ENCODE results near the gene TPRA1.

DNA sequence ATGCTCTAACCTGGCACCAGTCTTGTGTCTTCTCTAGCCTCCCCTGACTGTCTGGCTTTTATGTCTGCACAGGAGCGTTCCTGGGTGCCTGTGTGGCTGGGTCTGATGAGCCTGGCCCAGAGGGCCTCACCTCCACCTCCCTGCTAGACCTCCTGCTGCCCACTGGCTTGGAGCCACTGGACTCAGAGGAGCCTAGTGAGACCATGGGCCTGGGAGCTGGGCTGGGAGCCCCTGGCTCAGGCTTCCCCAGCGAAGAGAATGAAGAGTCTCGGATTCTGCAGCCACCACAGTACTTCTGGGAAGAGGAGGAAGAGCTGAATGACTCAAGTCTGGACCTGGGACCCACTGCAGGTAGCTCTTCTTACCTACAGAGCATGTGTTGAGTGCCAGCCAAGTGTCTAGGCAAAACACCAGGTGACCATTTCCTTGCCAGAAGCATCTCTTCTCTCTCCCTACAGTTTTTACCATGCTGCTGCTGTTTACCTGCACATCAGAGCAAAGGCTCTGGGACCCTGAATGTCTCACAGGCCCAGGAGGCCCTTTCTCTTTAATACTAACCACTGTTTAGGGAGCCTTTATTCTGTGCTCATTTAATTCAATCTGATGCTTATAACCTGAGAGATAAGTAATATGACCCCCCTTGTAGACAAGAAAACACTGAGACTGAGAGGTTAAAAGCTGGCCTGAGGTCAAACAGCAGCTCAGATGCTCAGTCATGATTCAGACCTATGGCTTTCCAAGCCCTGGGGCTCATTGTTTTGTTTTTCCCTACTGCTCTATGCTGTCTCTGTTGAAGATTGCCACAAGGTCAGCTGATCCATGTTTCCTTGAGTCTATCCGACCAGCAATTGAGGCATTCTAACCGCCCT is 48.9 kb upstream of the TPRA1 start:
- TF ChIP-seq ZFP30 (CRISPR knock-in tag; IDR thresholded peaks at IDR 0.05) (no peak), ZFP3 (CRISPR knock-in tag; IDR thresholded peaks at IDR 0.05) (no peak), TOX (CRISPR knock-in tag; IDR thresholded peaks at IDR 0.05; ENCODE audit: borderline replicate concordance) (no peak), ZNF565 (CRISPR knock-in tag; conservative IDR thresholded peaks at IDR 0.05; ENCODE audit: low read depth) (no peak), ARNTL (CRISPR knock-in tag; IDR thresholded peaks at IDR 0.05; ENCODE audit: borderline replicate concordance, low read depth) (no peak), RARB (CRISPR knock-in tag; IDR thresholded peaks at IDR 0.05) (no peak), TCF4 (CRISPR knock-in tag; IDR thresholded peaks at IDR 0.05; ENCODE audit: borderline replicate concordance) (no peak), ZNF8 (CRISPR knock-in tag; IDR thresholded peaks at IDR 0.05) (no peak), ZC3H10 (CRISPR knock-in tag; IDR thresholded peaks at IDR 0.05) (no peak)
- TF ChIP-seq, protein P1, sequence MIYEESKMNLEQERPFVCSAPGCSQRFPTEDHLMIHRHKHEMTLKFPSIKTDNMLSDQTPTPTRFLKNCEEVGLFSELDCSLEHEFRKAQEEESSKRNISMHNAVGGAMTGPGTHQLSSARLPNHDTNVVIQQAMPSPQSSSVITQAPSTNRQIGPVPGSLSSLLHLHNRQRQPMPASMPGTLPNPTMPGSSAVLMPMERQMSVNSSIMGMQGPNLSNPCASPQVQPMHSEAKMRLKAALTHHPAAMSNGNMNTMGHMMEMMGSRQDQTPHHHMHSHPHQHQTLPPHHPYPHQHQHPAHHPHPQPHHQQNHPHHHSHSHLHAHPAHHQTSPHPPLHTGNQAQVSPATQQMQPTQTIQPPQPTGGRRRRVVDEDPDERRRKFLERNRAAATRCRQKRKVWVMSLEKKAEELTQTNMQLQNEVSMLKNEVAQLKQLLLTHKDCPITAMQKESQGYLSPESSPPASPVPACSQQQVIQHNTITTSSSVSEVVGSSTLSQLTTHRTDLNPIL (CRISPR knock-in tag; IDR thresholded peaks at IDR 0.05; ENCODE audit: low read depth) = no peak
- TF ChIP-seq, protein P2, sequence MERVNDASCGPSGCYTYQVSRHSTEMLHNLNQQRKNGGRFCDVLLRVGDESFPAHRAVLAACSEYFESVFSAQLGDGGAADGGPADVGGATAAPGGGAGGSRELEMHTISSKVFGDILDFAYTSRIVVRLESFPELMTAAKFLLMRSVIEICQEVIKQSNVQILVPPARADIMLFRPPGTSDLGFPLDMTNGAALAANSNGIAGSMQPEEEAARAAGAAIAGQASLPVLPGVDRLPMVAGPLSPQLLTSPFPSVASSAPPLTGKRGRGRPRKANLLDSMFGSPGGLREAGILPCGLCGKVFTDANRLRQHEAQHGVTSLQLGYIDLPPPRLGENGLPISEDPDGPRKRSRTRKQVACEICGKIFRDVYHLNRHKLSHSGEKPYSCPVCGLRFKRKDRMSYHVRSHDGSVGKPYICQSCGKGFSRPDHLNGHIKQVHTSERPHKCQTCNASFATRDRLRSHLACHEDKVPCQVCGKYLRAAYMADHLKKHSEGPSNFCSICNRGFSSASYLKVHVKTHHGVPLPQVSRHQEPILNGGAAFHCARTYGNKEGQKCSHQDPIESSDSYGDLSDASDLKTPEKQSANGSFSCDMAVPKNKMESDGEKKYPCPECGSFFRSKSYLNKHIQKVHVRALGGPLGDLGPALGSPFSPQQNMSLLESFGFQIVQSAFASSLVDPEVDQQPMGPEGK (CRISPR knock-in tag; IDR thresholded peaks at IDR 0.05; ENCODE audit: borderline replicate concordance) = no peak
- TF ChIP-seq, protein P3, sequence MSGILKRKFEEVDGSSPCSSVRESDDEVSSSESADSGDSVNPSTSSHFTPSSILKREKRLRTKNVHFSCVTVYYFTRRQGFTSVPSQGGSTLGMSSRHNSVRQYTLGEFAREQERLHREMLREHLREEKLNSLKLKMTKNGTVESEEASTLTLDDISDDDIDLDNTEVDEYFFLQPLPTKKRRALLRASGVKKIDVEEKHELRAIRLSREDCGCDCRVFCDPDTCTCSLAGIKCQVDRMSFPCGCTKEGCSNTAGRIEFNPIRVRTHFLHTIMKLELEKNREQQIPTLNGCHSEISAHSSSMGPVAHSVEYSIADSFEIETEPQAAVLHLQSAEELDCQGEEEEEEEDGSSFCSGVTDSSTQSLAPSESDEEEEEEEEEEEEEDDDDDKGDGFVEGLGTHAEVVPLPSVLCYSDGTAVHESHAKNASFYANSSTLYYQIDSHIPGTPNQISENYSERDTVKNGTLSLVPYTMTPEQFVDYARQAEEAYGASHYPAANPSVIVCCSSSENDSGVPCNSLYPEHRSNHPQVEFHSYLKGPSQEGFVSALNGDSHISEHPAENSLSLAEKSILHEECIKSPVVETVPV (CRISPR knock-in tag; IDR thresholded peaks at IDR 0.05) = no peak
- TF ChIP-seq, protein P4, sequence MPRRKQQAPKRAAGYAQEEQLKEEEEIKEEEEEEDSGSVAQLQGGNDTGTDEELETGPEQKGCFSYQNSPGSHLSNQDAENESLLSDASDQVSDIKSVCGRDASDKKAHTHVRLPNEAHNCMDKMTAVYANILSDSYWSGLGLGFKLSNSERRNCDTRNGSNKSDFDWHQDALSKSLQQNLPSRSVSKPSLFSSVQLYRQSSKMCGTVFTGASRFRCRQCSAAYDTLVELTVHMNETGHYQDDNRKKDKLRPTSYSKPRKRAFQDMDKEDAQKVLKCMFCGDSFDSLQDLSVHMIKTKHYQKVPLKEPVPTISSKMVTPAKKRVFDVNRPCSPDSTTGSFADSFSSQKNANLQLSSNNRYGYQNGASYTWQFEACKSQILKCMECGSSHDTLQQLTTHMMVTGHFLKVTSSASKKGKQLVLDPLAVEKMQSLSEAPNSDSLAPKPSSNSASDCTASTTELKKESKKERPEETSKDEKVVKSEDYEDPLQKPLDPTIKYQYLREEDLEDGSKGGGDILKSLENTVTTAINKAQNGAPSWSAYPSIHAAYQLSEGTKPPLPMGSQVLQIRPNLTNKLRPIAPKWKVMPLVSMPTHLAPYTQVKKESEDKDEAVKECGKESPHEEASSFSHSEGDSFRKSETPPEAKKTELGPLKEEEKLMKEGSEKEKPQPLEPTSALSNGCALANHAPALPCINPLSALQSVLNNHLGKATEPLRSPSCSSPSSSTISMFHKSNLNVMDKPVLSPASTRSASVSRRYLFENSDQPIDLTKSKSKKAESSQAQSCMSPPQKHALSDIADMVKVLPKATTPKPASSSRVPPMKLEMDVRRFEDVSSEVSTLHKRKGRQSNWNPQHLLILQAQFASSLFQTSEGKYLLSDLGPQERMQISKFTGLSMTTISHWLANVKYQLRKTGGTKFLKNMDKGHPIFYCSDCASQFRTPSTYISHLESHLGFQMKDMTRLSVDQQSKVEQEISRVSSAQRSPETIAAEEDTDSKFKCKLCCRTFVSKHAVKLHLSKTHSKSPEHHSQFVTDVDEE (CRISPR knock-in tag; IDR thresholded peaks at IDR 0.05) = no peak
